K562 (cell line): ENCODE data around the gene BAG1. TPM values are rescaled to one million over a fixed set of nuclear protein-coding genes. Genes with fewer than 3 reads are reported as not detected.
A peak's percentile ranks its signal among the peaks of the same experiment; 100 is the strongest.

Source experiments
- ARHGAP35 ChIP-seq: fragments of 450-650 bp; IDR thresholded peaks from 2 replicates; pipeline ENCODE4 v1.6.1; 2018; ENCODE audit not compliant: partially characterized antibody
- BRF1 ChIP-seq: IDR thresholded peaks from 3 replicates; pipeline ENCODE4 v1.6.1; 2011; ENCODE audit warnings: borderline replicate concordance, mild to moderate bottlenecking; ENCODE audit not compliant: insufficient read length; ENCODE audit errors: extremely low read depth
- KHSRP ChIP-seq: fragments of 450-650 bp; IDR thresholded peaks from 2 replicates; pipeline ENCODE4 v1.6.1; 2017
- MAZ ChIP-seq, 2 experiments: fragments of 450-650 bp in 1 of 2; sonication (generic) in 1 of 2; formaldehyde crosslinking; IDR thresholded peaks in 1 of 2; conservative IDR thresholded peaks in 1 of 2; 2 replicates each; pipeline versions ENCODE4 v1.4.0 to v1.5.0; 2020; ENCODE audit warnings: mild to moderate bottlenecking in 1 of 2, missing genetic modification reagents in 1 of 2
- MED1 ChIP-seq: sonication (generic); formaldehyde crosslinking; IDR thresholded peaks from 2 replicates; pipeline ENCODE4 v1.8.1; 2023; ENCODE audit warnings: missing genetic modification reagents, borderline replicate concordance
- TAF15 ChIP-seq: fragments of 200-400 bp; formaldehyde crosslinking; IDR thresholded peaks from 2 replicates; pipeline ENCODE4 v1.6.1; 2017; ENCODE audit warnings: mild to moderate bottlenecking, low read depth, low read length, moderate library complexity
- XRCC3 ChIP-seq: fragments of 450-650 bp; IDR thresholded peaks from 2 replicates; pipeline ENCODE4 v1.6.1; 2017; ENCODE audit warnings: mild to moderate bottlenecking, moderate library complexity
- ZBTB40 ChIP-seq, 2 experiments: fragments of 450-650 bp in 1 of 2; sonication (generic) in 1 of 2; formaldehyde crosslinking in 1 of 2; IDR thresholded peaks; 2 replicates each; pipeline versions ENCODE4 v1.7.1 to v1.9.0; 2016 to 2022; ENCODE audit warnings: inconsistent platforms in 1 of 2, mild to moderate bottlenecking in 1 of 2, missing genetic modification reagents in 1 of 2
- ZFX ChIP-seq: sonication (generic); formaldehyde crosslinking; IDR thresholded peaks from 2 replicates; pipeline ENCODE4 v1.8.0; 2022; ENCODE audit warnings: mild to moderate bottlenecking, missing genetic modification reagents, moderate library complexity
- ZNF212 ChIP-seq: fragments of 450-650 bp; formaldehyde crosslinking; IDR thresholded peaks from 2 replicates; pipeline ENCODE4 v1.4.0; 2020; ENCODE audit warnings: mild to moderate bottlenecking
- polyA plus RNA-seq, 8 experiments: library from polyadenylated mRNA; depleted of rRNA in 4 of 8; stranded (reverse) in 5 of 8; unstranded in 3 of 8; fragments of >200 nt; fragmentation: Nextera tagmentation in 2 of 8; fragmentation: Illumina TruSeq in 1 of 8; extraction: Ambion mirVana in 2 of 8; extraction: Trizol in 1 of 8; gene quantifications; 2 replicates each; pipeline versions ENCODE4 v1.2.1 to v1.2.3, GENCODE V29; 2011 to 2014; ENCODE audit warnings: inconsistent platforms in 1 of 8, missing spikeins in 1 of 8
- total RNA-seq, 7 experiments: library from RNA; depleted of rRNA in 6 of 7; stranded (reverse); fragments of >200 nt in 6 of 7; fragmentation: Illumina TruSeq in 2 of 7; extraction: Trizol in 2 of 7; gene quantifications; 2 replicates each; pipeline versions ENCODE4 v1.2.1 to v1.2.3, GENCODE V29; 2011 to 2021; ENCODE audit warnings: low replicate concordance in 1 of 7
- TF ChIP-seq, protein P1 (sequence below): fragments of 250-450 bp; sonication (Bioruptor Pico); IDR thresholded peaks from 2 replicates; pipeline ENCODE4 v1.5.1; 2021; ENCODE audit warnings: mild to moderate bottlenecking
- TF ChIP-seq, protein P2 (sequence below), 2 experiments: IDR thresholded peaks; 2 replicates each; pipeline ENCODE4 v1.6.1; 2011; ENCODE audit warnings: borderline replicate concordance in 1 of 2, control low read depth in 1 of 2, low read depth in 1 of 2, low read length in 1 of 2, mild to moderate bottlenecking in 1 of 2, mixed read lengths in 1 of 2, moderate library complexity in 1 of 2; ENCODE audit not compliant: insufficient read depth in 1 of 2, insufficient read length in 1 of 2, poor library complexity in 1 of 2, severe bottlenecking in 1 of 2; ENCODE audit errors: extremely low read depth in 1 of 2
- TF ChIP-seq, protein P3 (sequence below): IDR thresholded peaks from 2 replicates; pipeline ENCODE4 v1.6.1; 2011; ENCODE audit warnings: borderline replicate concordance, low read depth, mild to moderate bottlenecking, moderate library complexity, low read length; ENCODE audit not compliant: insufficient read depth, poor library complexity, severe bottlenecking

Gene BAG1
- total and polyA plus RNA-seq, 9 of the 15 experiments (the other 6 are each of a cell fraction or from before 2014, with no cell fraction given), result 9.7 to 106 (median 56.9) TPM

DNA sequence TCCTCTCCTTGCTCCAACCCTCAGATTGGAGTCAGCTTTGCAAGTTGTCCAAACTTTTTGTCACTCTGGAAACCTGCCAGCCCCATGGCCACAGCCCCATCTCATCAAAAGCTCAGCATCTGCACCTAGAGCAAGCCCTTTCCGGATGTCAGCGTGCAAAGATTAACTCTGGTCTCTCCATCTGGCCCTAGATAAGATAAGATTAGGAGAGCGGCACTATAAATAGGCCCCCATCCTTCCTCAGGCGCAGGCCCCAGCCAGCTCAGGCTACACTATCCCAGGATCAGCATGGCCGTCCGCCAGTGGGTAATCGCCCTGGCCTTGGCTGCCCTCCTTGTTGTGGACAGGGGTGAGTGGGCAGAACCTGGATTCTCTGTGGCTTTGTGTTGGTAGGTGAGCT, 24.6 kb downstream of the BAG1 start, which contains the start of gene SPINK4 (continued):
- TF ChIP-seq, protein P1, sequence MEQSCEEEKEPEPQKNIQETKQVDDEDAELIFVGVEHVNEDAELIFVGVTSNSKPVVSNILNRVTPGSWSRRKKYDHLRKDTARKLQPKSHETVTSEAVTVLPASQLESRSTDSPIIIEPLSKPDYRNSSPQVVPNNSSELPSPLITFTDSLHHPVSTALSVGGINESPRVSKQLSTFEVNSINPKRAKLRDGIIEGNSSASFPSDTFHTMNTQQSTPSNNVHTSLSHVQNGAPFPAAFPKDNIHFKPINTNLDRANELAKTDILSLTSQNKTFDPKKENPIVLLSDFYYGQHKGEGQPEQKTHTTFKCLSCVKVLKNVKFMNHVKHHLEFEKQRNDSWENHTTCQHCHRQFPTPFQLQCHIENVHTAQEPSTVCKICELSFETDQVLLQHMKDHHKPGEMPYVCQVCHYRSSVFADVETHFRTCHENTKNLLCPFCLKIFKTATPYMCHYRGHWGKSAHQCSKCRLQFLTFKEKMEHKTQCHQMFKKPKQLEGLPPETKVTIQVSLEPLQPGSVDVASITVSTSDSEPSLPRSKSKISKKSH, result no peak
- TF ChIP-seq, protein P2, sequence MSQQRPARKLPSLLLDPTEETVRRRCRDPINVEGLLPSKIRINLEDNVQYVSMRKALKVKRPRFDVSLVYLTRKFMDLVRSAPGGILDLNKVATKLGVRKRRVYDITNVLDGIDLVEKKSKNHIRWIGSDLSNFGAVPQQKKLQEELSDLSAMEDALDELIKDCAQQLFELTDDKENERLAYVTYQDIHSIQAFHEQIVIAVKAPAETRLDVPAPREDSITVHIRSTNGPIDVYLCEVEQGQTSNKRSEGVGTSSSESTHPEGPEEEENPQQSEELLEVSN (IDR thresholded peaks at IDR 0.05; ENCODE audit: borderline replicate concordance in 1 of 2, extremely low read depth in 1 of 2, insufficient read depth in 1 of 2, insufficient read length in 1 of 2, low read depth in 1 of 2, low read length in 1 of 2, poor library complexity in 1 of 2, severe bottlenecking in 1 of 2), result no peak
- TF ChIP-seq ZFX (CRISPR knock-in tag), result peak; percentile 50
- TF ChIP-seq ZBTB40 (IDR thresholded peaks at IDR 0.05), result 0 out of 2 replicates have a peak, but pooled peaks have one; percentile 16
- no peak for TF ChIP-seq ZBTB40 (CRISPR knock-in tag; IDR thresholded peaks at IDR 0.05)
- peak; percentile 69 to 73 for TF ChIP-seq MAZ (CRISPR knock-in tag; conservative IDR thresholded peaks at IDR 0.05 in 1 of 2, IDR thresholded peaks at IDR 0.05 in 1 of 2)
- peak; percentile 60; the same call in 1 of the 2 replicates for TF ChIP-seq KHSRP
- TF ChIP-seq, protein P3, sequence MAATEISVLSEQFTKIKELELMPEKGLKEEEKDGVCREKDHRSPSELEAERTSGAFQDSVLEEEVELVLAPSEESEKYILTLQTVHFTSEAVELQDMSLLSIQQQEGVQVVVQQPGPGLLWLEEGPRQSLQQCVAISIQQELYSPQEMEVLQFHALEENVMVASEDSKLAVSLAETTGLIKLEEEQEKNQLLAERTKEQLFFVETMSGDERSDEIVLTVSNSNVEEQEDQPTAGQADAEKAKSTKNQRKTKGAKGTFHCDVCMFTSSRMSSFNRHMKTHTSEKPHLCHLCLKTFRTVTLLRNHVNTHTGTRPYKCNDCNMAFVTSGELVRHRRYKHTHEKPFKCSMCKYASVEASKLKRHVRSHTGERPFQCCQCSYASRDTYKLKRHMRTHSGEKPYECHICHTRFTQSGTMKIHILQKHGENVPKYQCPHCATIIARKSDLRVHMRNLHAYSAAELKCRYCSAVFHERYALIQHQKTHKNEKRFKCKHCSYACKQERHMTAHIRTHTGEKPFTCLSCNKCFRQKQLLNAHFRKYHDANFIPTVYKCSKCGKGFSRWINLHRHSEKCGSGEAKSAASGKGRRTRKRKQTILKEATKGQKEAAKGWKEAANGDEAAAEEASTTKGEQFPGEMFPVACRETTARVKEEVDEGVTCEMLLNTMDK, result no peak
- no peak for TF ChIP-seq BRF1
- TF ChIP-seq ARHGAP35, result no peak
- TF ChIP-seq ZNF212 (CRISPR knock-in tag), result no peak
- no peak for TF ChIP-seq MED1
- TF ChIP-seq XRCC3, result no peak
- no peak for TF ChIP-seq TAF15
